Measurements from ENCODE around the gene GPRC5A. TPM values are rescaled to one million over a fixed set of nuclear protein-coding genes. Genes with fewer than 3 reads are reported as not detected.

GPRC5A gene
- total and polyA plus RNA-seq, 10 of the 15 experiments (the other 5 are each of a cell fraction or from before 2014, with no cell fraction given), result 0.10 to 2.8 (median 1.1) TPM

DNA sequence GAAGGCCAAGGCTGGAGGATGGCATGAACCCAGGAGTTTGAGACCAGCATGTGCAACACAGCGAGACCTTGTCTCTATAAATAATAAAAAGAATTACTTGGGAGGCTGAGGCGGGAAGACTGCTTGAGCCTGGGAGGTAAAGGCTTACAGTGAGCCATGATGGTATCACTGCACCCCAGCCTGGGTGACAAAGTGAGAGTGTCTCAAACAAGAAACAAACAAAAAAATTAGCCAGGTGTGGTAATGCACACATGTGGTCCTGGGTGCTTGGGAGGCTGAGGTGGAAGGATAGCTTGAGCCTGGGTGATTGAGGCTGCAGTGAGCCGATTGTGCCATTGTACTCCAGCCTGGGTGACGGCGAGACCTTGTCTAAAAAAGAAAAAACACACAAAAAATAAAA lies 1.7 kb upstream of the GPRC5A start (continued):
- TF ChIP-seq, protein P1, sequence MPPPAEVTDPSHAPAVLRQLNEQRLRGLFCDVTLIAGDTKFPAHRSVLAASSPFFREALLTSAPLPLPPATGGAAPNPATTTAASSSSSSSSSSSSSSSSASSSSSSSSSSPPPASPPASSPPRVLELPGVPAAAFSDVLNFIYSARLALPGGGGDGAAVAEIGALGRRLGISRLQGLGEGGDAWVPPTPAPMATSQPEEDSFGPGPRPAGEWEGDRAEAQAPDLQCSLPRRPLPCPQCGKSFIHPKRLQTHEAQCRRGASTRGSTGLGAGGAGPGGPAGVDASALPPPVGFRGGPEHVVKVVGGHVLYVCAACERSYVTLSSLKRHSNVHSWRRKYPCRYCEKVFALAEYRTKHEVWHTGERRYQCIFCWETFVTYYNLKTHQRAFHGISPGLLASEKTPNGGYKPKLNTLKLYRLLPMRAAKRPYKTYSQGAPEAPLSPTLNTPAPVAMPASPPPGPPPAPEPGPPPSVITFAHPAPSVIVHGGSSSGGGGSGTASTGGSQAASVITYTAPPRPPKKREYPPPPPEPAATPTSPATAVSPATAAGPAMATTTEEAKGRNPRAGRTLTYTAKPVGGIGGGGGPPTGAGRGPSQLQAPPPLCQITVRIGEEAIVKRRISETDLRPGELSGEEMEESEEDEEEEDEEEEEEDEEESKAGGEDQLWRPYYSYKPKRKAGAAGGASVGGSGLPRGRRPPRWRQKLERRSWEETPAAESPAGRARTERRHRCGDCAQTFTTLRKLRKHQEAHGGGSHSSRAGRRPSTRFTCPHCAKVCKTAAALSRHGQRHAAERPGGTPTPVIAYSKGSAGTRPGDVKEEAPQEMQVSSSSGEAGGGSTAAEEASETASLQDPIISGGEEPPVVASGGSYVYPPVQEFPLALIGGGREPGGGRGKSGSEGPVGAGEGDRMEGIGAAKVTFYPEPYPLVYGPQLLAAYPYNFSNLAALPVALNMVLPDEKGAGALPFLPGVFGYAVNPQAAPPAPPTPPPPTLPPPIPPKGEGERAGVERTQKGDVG (CRISPR knock-in tag; IDR thresholded peaks at IDR 0.05), result no peak
- no peak for TF ChIP-seq WRNIP1 (IDR thresholded peaks at IDR 0.05; ENCODE audit: borderline replicate concordance, low read depth, low read length)

DNA sequence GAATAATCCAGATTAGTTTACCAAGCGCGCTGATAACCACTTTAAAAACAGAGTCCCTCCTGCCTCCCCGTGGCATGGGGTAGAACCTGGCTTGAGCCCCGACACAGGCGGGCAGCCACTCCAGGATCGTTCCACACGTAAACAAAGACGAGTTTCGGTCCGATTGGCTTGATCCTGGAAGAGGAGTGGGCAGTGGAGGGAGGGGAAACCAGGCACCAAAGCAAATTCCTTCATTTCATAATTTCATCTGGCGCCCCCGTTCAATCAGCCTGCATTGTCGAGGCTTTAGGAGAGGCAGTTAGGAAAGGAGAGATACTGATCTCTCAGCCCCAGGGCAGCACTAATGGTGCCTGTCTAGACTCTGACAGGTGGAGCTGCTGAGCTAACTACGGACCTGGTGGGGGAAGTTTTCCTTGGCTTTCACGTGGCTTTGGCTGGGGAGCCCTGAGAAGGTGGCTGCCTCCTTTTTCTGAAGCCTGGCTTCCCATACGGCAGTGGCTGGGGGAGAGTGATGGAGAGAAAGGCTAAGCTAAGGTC lies 751 bp upstream of the GPRC5A start:
- Histone ChIP-seq H3K4me2 (ENCODE audit: control insufficient read depth, insufficient read depth) (peak overlapping the region; percentile 71), H3K79me2 (ENCODE audit: control insufficient read depth, insufficient read depth, low read length) (no peaks in the 10 kb centered on the region), H3K27ac (ENCODE audit: control insufficient read depth, insufficient read depth) (no peak overlapping the region), H3K4me1 (ENCODE audit: control insufficient read depth, insufficient read depth, low read length) (no peaks in the 10 kb centered on the region; the same call in 1 of the 2 replicates), H3K27me3 (replicated peaks in 1 of 2; ENCODE audit: control insufficient read depth in 2 of 2, insufficient read depth in 2 of 2, low read length in 1 of 2) (peaks cover 12% of the 10 kb centered on the region in 2 experiments), H4K20me1 (ENCODE audit: control insufficient read depth, insufficient read depth) (no peaks in the 10 kb centered on the region), H3K9me3 (replicated peaks; ENCODE audit: control insufficient read depth, insufficient read depth, low read length) (no peaks in the 10 kb centered on the region), H3K36me3 (ENCODE audit: control insufficient read depth in 2 of 2, insufficient read depth in 2 of 2, low read length in 1 of 2) (no peaks in the 10 kb centered on the region), H3K4me3 (no peak overlapping the region), H2AFZ (ENCODE audit: control insufficient read depth, low read depth, low read length) (peak overlapping the region; percentile 44), H3K9ac (ENCODE audit: control insufficient read depth, insufficient read depth, low read length) (no peak overlapping the region)
- intact Hi-C loops (cut with micrococcal nuclease; ENCODE audit: unreplicated experiment), result no loop called here
- ATAC-seq (peak; percentile 73), FAIRE-seq (no peak), DNase-seq (ENCODE audit: low read depth, low spot score) (no peak)
- CTCF ChIA-PET, result interaction anchor here (0.9 kb wide), 1 partner anchor 101 kb away, joined by 4 read pairs; no protein-coding TSS in a partner anchor
- POLR2A ChIA-PET, result no interaction called here
- RAD21 ChIA-PET (ENCODE audit: unreplicated experiment), result interaction anchor here (0.9 to 1.0 kb wide), 2 partner anchors 25 to 102 kb away, joined by 3 read pairs; no protein-coding TSS in a partner anchor
- SMC1A ChIA-PET (ENCODE audit: uncharacterized antibody, unreplicated experiment), result no interaction called here
- no TSS peak for BruUV-seq (replicated peaks)
- 34% methylated on average over 16 of the region's 16 CpGs for WGBS (ENCODE audit: insufficient coverage, insufficient replicate concordance, low lambda C conversion rate, missing lambda C conversion rate)
- in situ Hi-C loops (cut with MboI), result no loop called here
- TF ChIP-seq NFYA (IDR thresholded peaks at IDR 0.05; ENCODE audit: borderline replicate concordance, low read depth, low read length) (no peak), EED (IDR thresholded peaks at IDR 0.05; ENCODE audit: low read depth) (peak; percentile 24; the same call in 1 of the 2 replicates), ZBED1 (IDR thresholded peaks at IDR 0.05; ENCODE audit: borderline replicate concordance) (no peak), EZH2 (IDR thresholded peaks at IDR 0.05; ENCODE audit: borderline replicate concordance, control insufficient read depth, low read depth, low read length) (no peak), POLR2A (IDR thresholded peaks at IDR 0.05; ENCODE audit: low read depth, low read length) (no peak), REST (IDR thresholded peaks at IDR 0.05; ENCODE audit: low read depth, low read length) (no peak), PAX8 (IDR thresholded peaks at IDR 0.05) (no peak), SPI1 (IDR thresholded peaks at IDR 0.05; ENCODE audit: borderline replicate concordance, insufficient read depth, low read depth, low read length) (no peak)
- TF ChIP-seq, protein P2, sequence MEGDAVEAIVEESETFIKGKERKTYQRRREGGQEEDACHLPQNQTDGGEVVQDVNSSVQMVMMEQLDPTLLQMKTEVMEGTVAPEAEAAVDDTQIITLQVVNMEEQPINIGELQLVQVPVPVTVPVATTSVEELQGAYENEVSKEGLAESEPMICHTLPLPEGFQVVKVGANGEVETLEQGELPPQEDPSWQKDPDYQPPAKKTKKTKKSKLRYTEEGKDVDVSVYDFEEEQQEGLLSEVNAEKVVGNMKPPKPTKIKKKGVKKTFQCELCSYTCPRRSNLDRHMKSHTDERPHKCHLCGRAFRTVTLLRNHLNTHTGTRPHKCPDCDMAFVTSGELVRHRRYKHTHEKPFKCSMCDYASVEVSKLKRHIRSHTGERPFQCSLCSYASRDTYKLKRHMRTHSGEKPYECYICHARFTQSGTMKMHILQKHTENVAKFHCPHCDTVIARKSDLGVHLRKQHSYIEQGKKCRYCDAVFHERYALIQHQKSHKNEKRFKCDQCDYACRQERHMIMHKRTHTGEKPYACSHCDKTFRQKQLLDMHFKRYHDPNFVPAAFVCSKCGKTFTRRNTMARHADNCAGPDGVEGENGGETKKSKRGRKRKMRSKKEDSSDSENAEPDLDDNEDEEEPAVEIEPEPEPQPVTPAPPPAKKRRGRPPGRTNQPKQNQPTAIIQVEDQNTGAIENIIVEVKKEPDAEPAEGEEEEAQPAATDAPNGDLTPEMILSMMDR (IDR thresholded peaks at IDR 0.05 in 2 of 3, conservative IDR thresholded peaks at IDR 0.05 in 1 of 3; ENCODE audit: control insufficient read depth in 2 of 3, extremely low read depth in 1 of 3, insufficient read depth in 1 of 3, low read depth in 3 of 3, low read length in 3 of 3), result peak in 1 of 3 experiments; percentile 27; a peak in 1 of 6 replicates

All from GM12878 (cell line).